AG04449 (cell line): ENCODE data around the gene SULF2.

Source experiments
- CTCF ChIA-PET: fragments of 350-600 bp; formaldehyde crosslinking; extraction: SDS; loops from one replicate; lab custom pipeline; 2021; ENCODE audit warnings: antibody characterized with exemption; lab: Yijun Ruan, JAX
- POLR2A ChIA-PET: fragments of 400-600, 350-600 bp; formaldehyde crosslinking; extraction: SDS; loops from one replicate; lab custom pipeline; 2020; ENCODE audit warnings: antibody characterized with exemption, inconsistent platforms; lab: Yijun Ruan, JAX
- DNase-seq: peaks from one replicate; pipeline ENCODE4 v3.0.0-alpha.2; 2010; ENCODE audit warnings: low read depth, low spot score
- H3K4me3 ChIP-seq: 2 replicates; pipeline ENCODE4 v1.5.1; 2011; ENCODE audit warnings: low read depth, mild to moderate bottlenecking, control low read depth, low read length
- TF ChIP-seq, protein P1 (sequence below): IDR thresholded peaks from one replicate; pipeline ENCODE4 v1.5.1; 2011; ENCODE audit warnings: mild to moderate bottlenecking, moderate library complexity, low read length, control low read depth, inconsistent platforms; ENCODE audit not compliant: insufficient read depth; ENCODE audit errors: missing control alignments

Gene SULF2

GRCh38 chr20:47663354-47664067 is 121.8 kb downstream of the SULF2 start:
- ChIA-PET POLR2A (no interaction called here), CTCF (interaction anchor here (0.7 to 16.2 kb wide), 32 partner anchors 9 to 1167 kb away, joined by 3 to 422 read pairs (median 4); no protein-coding TSS in a partner anchor)
- DNase-seq, result no peak
- TF ChIP-seq, protein P1, sequence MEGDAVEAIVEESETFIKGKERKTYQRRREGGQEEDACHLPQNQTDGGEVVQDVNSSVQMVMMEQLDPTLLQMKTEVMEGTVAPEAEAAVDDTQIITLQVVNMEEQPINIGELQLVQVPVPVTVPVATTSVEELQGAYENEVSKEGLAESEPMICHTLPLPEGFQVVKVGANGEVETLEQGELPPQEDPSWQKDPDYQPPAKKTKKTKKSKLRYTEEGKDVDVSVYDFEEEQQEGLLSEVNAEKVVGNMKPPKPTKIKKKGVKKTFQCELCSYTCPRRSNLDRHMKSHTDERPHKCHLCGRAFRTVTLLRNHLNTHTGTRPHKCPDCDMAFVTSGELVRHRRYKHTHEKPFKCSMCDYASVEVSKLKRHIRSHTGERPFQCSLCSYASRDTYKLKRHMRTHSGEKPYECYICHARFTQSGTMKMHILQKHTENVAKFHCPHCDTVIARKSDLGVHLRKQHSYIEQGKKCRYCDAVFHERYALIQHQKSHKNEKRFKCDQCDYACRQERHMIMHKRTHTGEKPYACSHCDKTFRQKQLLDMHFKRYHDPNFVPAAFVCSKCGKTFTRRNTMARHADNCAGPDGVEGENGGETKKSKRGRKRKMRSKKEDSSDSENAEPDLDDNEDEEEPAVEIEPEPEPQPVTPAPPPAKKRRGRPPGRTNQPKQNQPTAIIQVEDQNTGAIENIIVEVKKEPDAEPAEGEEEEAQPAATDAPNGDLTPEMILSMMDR, result peak; percentile 93
- H3K4me3 ChIP-seq, result no peak overlapping the region

DNA sequence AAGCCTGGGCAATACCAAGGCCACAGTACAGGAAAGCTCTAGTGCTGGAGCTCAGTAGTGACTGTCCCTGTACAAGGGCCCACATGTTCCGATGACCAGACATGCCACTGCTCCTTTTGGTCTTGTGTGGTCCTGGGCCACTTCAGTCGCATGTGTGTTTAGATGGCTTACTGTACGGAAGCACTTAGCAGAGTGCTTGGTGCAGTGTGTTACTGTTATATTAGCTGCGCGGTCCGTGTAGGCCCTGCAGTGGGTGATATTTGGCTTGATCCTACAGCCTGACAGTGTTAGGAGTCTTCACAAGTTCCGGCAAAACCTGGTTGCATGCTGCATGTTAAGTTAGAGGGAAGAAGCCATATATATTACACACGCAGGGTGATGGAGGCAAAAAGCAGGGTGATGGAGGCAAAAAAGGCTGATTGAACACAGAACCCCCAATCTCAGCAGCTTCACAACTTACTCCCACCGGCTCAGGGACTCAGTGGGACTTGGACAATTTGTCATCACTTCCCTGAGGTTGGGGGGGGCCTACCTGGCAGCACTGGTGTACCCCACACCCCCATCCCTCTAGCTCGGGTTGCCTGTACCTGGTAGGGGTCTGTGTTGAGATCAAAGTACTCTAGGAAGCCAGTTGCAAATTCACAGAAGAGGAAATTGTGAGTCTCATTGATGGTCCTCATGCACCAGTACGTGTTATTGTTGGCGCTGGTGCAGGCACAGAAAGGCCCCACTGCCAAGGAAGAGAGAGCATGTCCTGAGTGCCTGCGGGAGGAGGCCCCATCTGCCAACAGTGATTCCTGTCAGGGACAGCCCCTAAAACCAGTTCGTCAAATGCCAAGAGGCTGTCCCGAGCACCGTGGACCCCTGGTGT is 122.6 kb downstream of the SULF2 start:
- CTCF ChIA-PET, result interaction anchor here (1.2 to 16.2 kb wide), 13 partner anchors 8 to 995 kb away, joined by 3 to 422 read pairs (median 13); no protein-coding TSS in a partner anchor
- TF ChIP-seq, protein P1, result no peak
- no peak for DNase-seq
- POLR2A ChIA-PET, result no interaction called here
- no peak overlapping the region for H3K4me3 ChIP-seq

GRCh38 chr20:47661714-47662113 is 123.6 kb downstream of the SULF2 start:
- no peak for DNase-seq
- ChIA-PET POLR2A (no interaction called here), CTCF (interaction anchor here (1.2 to 16.2 kb wide), 10 partner anchors 8 to 996 kb away, joined by 3 to 422 read pairs (median 18); no protein-coding TSS in a partner anchor)
- TF ChIP-seq, protein P1, result no peak
- no peak overlapping the region for H3K4me3 ChIP-seq

DNA sequence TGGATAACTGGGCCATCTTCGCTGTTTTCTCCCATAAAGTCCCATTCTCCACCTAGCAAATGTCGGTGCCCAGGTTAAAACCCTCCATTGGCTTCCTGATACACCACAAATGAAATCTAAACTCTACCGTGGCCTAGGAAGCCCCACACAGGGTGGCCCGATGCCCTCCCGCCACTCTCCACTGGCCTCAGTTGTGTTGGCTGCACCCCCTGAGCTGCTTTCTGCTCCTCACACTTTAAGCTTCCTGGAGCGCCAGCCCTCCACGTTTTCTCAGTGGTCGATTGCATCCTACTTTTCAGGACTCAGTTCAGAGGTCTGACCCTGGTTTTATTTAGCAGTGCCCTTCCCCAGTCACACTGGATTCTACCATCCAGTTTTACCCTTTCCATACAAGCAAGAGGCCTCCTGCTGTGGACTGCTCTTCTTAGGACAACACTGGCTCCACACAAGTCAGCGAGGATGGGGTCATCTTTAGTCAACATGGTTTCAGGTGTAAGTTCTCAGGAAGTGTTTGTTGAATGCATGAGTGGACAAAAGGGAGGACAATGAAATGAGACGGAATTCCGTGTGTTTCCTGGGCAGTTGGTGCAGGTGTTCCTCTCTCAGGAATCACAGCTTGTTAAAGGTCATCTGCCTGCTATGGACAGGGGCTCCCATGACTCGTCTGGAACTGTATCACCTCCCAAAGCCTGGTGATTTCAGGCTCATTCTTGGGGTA is 124.1 kb downstream of the SULF2 start:
- DNase-seq, result no peak
- ChIA-PET POLR2A (no interaction called here), CTCF (interaction anchor here (0.7 to 16.2 kb wide), 11 partner anchors 7 to 996 kb away, joined by 3 to 422 read pairs (median 4); no protein-coding TSS in a partner anchor)
- H3K4me3 ChIP-seq, result no peak overlapping the region
- TF ChIP-seq, protein P1, result no peak

GRCh38 chr20:47660602-47660905 is 124.7 kb downstream of the SULF2 start:
- ChIA-PET CTCF (interaction anchor here (0.7 to 16.2 kb wide), 8 partner anchors 8 to 963 kb away, joined by 3 to 422 read pairs (median 4); no protein-coding TSS in a partner anchor), POLR2A (no interaction called here)
- DNase-seq, result no peak
- no peak overlapping the region for H3K4me3 ChIP-seq
- TF ChIP-seq, protein P1, result no peak
